ENCODE results near the gene DLK1. TPM values are rescaled to one million over a fixed set of nuclear protein-coding genes. Genes with fewer than 3 reads are reported as not detected.

DLK1 gene
- total RNA-seq, 1 donor from 2014 or later: 1.2 TPM

DNA sequence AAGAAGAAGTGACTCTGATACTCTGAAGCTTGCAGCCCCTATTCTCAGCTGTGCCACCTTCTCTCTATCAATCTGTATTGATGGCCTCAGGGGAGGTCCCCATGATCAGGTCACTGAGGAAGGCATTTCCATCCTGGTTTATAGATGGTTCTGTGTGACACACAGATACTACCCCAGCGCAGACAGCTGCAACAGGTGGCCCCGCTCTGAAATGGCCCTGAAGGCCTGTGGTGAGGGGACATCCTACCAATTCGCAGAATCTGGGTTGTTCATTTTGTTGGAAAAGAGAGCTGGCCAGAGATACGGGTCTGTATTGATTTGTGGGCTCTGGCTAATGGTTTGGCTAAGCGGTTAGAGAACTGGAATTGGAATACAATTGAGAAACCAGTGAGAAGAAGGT lies 21.7 kb downstream of the DLK1 start:
- intact Hi-C loops (cut with DNase I): no loop called here

DNA sequence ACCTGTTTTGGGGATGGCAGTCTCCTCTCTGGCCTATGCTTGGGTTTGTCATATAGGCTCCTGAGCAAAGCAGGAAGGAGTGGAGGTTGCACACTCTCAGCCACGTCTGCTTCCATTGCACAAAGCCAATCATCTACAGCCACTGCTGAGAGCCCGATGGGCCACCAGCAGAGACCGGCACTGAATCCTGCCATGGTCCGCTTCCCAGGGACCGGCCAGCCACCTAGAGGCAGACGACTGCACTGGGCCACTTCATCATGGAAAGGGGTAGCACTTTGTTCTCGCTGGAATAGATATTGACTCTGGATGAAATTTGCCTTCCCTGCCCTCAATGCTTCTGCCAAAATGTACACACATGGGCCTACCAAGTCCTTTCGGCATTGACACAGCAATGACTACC lies 22.3 kb downstream of the DLK1 start:
- DNase-seq (ENCODE audit: low spot score): no peak
- intact Hi-C loops (cut with DNase I): no loop called here

More for the DNA sequence above, 21.7 kb downstream of the DLK1 start:
- no peak for DNase-seq (ENCODE audit: low spot score)

DNA sequence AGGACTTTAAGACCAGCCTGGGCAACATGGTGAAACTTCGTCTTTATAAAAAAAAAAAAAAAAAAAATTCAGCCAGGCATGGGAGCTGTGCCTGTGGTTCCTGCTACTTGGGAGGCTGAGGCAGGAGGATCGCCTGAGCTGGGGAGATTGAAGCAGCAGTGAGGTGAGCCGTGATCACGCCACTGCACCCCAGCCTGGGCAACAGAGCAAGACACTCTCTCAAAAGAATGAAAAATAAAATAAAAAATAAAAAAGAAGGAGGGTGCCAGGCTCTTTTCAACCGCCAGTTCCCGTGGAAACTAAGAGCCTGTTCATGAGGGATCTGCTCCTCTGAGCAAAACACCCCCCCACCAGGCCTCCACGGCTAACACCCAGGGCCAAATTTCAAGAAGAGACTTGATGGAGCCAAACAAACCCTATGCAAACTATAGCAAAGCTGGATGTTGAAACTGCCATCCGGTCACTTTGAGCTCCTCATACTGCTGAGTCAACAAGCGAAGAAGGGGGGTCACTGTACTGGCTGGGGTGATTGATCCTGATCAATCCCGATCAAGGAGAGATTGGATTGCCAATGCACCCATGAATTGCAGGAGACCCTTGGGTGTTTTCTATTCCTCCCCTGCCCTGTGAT lies 23.4 kb downstream of the DLK1 start:
- no peak for DNase-seq (ENCODE audit: low spot score)
- intact Hi-C loops (cut with DNase I): no loop called here

DNA sequence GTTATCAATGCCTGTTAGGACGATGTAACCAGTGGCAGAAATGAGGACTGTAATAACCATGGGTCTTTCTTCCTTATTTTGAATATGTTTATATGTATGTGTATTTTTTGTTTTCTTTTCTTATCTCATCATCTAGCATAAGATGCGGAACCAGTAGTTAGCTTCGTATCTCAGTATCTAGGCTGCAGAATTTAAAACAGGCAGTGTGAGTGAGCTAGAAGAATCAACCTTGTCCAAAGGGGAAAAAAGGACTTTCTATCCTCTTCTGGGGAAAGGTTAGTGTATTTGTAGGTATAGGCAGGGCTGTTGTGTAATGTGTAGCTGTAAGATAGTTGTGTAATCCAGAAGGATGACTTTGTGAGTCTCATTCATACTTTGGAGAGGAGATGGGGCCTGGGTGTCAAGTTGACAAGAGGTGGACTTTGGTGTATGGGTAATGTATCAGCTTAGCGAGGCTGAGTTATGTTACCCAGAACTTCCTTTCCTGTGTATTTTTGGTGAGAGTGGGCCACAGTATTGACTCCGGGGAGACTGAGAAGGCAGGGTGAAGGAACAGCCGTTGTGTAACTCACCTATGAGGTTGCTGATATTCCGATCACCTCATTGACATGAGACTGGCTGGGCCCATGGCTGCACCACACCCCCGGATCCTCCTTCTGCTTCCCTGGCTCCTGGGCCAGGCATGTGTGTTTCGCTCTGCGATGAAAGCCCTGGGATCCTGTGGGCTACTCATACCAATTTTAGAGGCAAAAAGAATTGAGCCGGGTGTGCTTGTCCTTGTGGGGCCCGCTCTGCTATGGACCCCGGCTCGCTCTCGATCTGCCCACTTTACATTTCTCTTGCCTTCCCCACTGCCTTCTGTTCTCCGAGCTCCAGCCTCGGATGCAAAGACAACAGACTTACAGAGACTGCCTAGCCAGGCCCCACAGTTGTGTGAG lies 24.3 kb downstream of the DLK1 start:
- no peak for DNase-seq (ENCODE audit: low spot score)
- intact Hi-C loops (cut with DNase I): no loop called here

DNA sequence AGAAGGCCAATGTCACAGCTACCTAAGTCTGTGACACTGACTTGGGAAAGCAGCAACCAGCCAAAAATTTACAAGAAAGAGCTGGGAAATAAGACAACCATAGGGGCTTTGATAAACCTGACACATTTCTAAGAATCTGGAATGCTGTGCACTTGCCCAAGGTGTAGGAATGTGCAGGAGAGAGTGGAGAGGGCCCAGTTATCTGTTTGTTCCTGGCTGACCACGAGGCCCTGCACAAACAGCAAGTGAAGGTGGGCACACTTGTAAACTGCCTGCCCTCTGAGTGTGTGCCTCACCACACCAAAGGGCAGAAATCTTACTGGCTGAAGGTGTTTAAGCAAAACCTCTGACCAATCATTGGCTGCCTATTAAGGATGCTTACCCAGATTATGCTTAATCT lies 27.3 kb downstream of the DLK1 start:
- DNase-seq (ENCODE audit: low spot score): no peak
- intact Hi-C loops (cut with DNase I): no loop called here

DNA sequence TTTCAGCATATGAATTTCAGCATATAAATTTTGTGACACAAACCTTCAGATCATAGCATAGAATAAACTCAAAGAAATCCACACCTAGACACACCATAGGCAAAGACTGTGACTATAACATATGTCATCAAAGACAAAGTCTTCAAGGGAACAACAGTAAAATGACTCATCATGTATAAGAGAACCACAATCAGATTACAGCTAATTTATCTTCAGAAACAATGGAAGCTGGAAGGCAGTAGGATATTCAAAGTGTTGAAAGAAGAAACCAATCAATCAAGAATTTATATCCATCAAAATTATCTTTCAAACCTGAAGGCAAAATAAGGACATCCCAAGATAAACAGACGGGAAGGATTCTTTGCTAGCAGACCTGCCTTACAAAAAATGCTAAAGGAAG lies 29.0 kb downstream of the DLK1 start:
- no peak for DNase-seq (ENCODE audit: low spot score)
- intact Hi-C loops (cut with DNase I): no loop called here

DNA sequence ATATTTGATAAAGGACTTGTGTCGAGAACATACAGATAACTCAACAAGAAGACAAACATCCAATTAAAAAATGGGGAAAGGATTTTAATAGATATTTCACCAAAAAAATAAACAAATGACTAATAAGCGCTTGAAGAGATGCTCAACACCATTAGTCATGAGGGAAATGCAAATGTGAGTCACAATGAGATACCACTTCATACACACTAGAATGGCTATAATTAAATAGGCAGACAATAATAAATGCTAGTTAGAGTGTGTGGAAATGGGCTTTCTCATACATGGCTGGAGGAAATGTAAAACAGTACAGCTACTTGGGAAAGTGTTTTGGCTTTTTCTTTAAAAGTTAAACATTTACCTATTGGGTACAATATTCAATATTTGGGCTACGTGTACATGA lies 34.8 kb downstream of the DLK1 start:
- intact Hi-C loops (cut with DNase I): no loop called here
- DNase-seq (ENCODE audit: low spot score): no peak

DNA sequence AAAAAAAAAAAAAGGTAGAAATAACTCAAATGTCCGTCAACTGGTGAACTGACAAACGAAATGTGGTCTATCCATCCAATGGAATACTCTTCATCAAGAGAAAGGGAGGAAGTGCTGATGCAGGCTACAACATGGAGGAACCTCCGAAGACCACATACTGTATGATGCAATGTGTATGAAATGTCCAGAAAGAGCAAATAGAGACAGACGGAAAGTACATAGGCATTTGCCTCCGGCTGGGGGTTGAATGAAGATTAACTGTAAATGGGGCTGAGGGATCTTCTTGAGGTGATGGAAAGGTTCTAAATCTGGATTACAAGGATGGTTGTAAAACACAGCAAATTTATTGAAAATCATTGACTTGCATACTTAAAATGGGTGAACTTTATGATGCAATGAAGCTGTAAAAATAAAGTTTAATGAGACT lies 35.4 kb downstream of the DLK1 start:
- intact Hi-C loops (cut with DNase I): no loop called here
- DNase-seq (ENCODE audit: low spot score): no peak

DNA sequence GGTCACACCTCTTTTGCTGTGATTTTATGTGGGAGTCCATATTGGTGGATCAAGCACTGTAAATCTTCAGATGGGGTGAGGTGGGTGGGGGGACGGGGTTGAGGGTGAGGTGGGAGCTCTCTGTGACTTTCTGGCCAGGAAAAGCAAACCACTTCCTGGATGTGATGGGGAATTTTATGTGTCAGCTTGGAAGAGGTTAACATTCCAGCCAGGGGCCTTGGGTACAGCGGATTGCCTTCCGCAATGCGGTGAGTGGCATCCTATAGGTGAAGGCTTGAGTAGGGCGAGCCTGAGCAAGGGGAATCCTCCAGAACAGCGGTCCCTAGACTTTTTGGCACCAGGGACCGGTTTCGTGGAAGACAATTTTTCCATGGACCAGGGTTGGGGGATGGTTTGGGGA lies 36.2 kb downstream of the DLK1 start:
- intact Hi-C loops (cut with DNase I): no loop called here
- peak; percentile 41 for DNase-seq (ENCODE audit: low spot score)

DNA sequence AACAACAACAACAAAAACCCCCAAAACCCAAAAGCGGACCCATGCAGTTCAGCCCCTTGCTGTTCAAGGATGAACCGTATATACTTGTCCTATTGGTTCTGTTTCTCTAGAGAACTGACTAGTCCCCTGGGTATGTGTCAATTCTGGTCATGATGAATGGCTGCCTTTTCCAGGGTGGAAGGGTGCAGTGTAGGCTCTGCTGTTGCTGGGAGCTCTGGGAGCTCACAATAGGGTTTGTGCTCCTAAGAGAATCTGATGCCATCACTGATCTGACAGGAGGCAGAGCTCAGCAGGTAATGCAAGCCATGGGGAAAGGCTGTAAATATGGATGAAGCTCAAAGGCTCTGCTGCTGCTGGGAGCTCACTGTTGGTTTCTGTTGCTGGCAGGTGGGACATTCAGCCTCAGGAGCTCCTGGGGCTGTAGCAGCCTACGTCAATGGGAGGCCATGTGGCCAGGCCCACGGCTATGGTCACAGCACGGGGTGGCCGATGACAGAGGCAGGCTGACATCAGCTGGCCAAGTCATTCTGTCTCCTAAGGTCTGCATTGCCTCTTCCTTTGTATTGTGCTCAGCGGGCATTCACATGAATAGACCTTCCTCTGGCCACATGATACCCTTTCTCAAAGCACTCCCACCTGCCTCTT lies 37.9 kb downstream of the DLK1 start:
- DNase-seq (ENCODE audit: low spot score): peak; percentile 15
- intact Hi-C loops (cut with DNase I): no loop called here

DNA sequence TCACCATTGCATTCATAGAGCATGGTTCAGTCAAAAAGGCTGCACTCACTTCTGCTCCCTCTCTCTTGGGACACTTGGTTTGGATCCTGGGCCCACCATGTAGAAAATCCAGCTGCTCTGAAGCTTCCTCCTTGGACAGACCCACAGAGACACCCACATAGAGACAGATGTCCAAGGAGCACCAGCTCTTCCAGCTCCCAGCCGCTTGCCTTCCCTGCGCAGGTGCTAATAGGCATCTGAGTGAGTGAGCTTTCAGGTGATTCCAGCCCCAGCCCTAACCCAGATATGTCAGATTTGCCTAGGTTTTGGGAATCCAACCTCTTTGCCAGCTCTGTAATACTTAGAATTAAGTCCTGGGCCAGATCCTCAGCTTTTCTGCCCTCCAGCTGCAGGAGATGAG lies 38.6 kb downstream of the DLK1 start:
- DNase-seq (ENCODE audit: low spot score): peak; percentile 41
- intact Hi-C loops (cut with DNase I): no loop called here

DNA sequence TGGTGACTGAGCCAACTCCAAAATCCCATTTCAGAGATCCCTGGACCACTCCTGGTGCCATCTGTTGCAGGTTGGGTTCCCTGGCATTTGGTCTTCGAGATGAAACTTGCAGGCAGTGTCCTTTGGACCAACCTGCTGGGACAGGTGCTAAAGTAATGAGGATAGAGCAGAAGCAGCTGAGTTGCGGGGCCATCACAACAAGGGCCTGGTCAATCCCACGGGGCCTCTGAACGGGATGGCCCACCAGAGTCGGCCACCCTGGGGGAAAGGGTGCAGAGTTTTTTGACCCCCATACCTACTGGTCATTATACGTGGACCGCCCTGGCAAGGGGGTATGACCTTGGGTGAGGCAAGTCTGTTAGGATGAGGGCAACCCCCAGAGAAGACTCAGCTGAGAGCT lies 39.3 kb downstream of the DLK1 start:
- intact Hi-C loops (cut with DNase I): no loop called here
- DNase-seq (ENCODE audit: low spot score): peak; percentile 36

DNA sequence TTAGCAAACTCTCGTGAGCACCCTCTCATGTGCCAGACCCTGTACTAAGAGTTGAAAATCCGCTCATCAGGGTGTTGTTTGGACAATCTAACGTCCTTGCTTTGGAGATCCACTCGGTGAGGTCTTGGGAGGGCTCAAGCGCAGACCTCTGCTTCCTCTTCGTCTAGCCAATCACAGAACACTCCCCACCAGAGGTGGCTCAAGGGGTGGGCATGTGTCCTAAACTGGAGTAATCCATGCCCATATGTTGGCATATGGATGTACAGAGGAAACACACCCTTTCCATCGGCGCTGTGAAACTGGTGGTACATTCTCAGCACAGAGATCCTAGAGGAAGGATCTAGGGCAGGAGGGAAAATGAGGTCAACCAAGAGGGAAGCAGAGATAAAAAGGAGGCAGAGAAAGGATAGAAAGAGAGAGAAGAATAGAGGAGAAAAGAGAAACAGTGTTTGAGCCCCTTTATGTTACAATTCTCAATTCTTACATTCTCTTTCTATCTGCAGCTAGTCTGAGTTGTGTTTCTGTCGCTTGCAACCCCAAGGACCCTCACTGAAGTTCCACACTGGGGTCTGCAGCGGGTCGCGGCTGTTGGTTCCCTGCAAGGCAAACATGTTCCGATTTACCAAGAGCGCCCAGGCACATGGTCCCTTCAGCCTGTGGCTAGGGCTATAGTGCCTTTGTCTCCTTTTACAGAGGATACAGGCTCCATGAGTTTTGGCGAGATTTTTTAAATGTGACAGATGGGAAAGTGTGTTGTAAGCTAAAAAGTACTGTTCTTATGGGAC lies 40.5 kb downstream of the DLK1 start:
- intact Hi-C loops (cut with DNase I): no loop called here
- peak; percentile 33 for DNase-seq (ENCODE audit: low spot score)

DNA sequence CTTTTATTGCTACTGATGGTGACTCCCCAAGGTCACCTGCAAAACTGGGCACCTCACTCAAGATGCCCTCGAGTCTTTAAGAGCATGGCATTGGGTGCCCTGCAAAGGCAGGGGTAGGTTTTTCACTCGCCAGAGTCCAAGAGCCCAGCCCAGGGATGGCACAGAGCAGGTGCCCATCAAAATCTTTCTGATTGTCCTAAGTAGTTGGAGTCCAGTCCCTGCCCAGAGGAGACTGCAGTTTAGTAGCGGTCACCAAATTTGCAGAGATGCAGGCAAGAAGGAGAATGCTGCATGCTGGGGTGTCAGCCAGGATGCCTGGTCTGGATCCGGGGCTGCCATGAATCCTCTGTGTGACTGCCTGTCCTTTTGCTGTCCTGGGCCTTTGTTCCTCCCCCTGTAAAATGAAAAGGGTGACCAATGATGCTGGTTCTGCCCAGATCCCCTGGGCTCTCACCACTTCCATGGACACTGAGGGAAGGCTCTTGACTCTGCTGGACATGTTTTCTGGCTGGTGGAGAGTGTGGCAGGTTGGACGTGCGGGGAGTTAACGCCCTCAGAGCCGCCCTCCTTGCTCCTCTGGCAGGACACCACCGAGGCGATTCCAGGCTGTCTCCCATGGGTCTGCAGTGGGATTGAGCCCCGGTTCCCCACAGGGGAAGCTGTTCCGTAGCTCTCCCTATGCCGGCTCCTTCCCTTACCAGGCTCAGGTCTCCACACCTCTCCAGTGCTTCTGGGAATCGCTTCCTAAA lies 41.3 kb downstream of the DLK1 start:
- DNase-seq (ENCODE audit: low spot score): peak; percentile 53
- intact Hi-C loops (cut with DNase I): no loop called here

DNA sequence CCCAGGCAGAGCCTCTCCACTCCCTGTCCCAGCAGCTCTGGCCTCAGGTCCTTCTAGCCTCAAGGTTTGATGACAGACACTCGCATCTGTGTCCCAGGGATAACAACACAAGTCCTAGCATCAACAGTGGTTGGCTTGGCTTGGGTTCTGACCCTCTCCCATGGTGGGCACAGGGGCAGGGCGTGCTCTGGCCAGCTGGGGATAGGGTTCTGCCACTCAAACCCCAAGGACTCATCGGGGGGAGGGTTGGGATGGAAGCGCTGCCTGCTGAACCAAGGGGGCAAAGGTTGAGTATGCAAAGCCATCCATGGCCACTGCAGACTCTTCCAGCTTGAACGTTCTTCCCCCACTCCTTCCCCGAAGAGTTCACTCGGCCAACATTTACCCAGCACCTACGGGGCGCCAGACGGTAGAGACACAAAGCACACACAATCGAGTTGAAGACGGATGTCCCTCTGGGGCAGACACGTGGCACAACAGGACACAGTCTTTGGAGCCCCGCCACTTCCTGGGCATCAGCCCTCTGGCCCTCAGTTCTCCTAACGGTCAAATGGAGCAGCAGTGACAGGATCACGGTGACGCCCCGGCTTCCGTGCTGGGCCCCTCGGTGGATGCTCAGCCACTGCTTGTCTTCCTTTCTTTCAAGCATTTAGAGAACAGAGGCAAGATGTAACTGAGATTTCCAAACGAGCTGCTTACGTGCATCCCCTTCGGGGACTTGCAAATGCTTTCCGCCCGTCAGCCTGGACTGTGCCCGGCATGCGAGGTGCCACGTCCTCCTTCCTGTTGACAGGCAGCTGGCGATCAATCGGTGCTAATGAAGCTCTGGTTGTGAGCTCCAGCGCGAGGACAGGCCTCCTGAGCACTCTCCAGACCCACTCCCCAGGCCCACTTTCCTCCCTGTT lies 42.6 kb downstream of the DLK1 start:
- intact Hi-C loops (cut with DNase I): no loop called here
- DNase-seq (ENCODE audit: low spot score): peak; percentile 64

DNA sequence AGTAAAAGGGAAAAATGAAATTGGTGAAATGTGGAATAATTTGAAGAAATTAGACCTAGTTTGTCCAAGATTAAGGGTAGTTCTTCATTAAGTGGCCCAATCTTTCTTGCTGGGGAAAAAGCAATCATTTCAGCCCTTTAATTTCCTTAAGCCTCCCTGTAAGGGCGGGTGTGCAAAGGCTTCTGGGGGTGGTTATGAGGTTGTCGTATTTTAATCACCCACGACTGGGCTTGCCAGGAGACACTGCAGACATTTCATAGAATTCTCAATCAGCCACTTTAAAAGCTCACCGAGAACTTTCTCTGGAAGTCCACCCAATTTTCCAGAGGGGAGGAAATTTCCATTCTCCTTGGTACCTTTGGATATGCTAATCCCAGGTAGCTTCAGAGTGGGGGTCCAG lies 43.4 kb downstream of the DLK1 start:
- peak; percentile 10 for DNase-seq (ENCODE audit: low spot score)
- intact Hi-C loops (cut with DNase I): no loop called here

DNA sequence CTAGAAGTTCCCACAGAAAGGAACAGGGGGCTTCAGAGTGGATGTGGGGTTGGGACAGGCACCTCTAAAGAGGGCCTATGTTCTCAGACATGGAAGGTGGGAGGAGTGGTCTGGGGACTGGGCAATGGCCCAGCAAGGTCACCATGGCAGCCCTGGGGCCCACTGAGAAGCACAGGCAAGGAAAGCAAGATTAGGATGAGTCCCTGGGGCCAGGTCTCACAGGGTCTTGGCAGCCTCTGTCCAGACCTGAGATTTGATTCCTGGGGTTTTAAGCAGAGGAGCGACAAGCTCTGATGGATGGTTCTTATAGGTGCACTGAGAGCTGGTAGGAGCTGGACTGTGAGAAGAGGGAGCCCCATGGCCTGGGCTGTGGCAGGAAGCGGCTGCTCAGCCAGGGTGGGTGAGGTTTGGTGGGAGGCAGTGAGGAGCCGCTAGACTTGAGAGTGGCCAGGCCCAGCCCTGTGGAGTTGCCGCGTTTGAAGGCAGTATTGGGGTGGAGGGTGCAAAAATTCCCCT lies 44.0 kb downstream of the DLK1 start:
- peak; percentile 62 for DNase-seq (ENCODE audit: low spot score)
- intact Hi-C loops (cut with DNase I): no loop called here
